Mucosa of descending colon (tissue), 3 donors: Measurements from ENCODE around the gene AKR1C2. TPM values are rescaled to one million over a fixed set of nuclear protein-coding genes. Genes with fewer than 3 reads are reported as not detected.
"Not testable (repeated sequence)": the region's sequence is repeated elsewhere in the genome, so short reads cannot be mapped to it uniquely, and the experiment has no call there.

Experiments
- ATAC-seq: fragments of 200-7000 bp; cut with Tn5 transposase; one replicate; pipeline ENCODE4 v1.9.1; 2020; ENCODE audit warnings: mild to moderate bottlenecking, moderate library complexity
- DNase-seq, 3 donors: peaks; one replicate each; pipeline ENCODE4 v3.0.0-alpha.2; 2020
- H3K36me3 ChIP-seq: fragments of 200-600 bp; one replicate; pipeline ENCODE4 v1.8.0; 2021; ENCODE audit warnings: low read depth, mild to moderate bottlenecking
- H3K4me1 ChIP-seq: fragments of 200-600 bp; one replicate; pipeline ENCODE4 v1.8.0; 2021; ENCODE audit warnings: low read depth, mild to moderate bottlenecking
- H3K4me3 ChIP-seq: fragments of 200-600 bp; one replicate; pipeline ENCODE4 v1.8.0; 2021; ENCODE audit warnings: mild to moderate bottlenecking
- H3K9me3 ChIP-seq: fragments of 200-600 bp; one replicate; pipeline ENCODE4 v1.8.0; 2021; ENCODE audit warnings: mild to moderate bottlenecking
- CTCF ChIP-seq: fragments of 200-600 bp; IDR thresholded peaks from one replicate; pipeline ENCODE4 v1.8.0; 2022; ENCODE audit warnings: antibody characterized with exemption, mild to moderate bottlenecking
- intact Hi-C, 2 donors: fragments of 100-400 bp; cut with DNase I in 1 of 2; cut with micrococcal nuclease in 1 of 2; formaldehyde crosslinking; loops; one replicate each; pipeline versions ENCODE4 v1.11.0 to v1.11.1; 2022; cut with DNase I, micrococcal nuclease
- total RNA-seq, 3 donors: library from RNA; stranded (reverse); fragmentation: NEBNext Ultra II Directional in 2 of 3; extraction: Animal tissue kit (Norgen Biotek cat#: 25700) in 2 of 3; gene quantifications; one replicate each; pipeline versions ENCODE4 v1.2.1 to v1.2.4, GENCODE V29; 2021 to 2023
- donor health status: DM: no; HTN: no; CAD: no; lungs with moderate emphysema.
- donor health status: DM: no; HTN: no; CAD: no.
- donor health status: DM: no; HTN: yes; CAD: no.

AKR1C2 gene
- total RNA-seq, 3 donors from 2014 or later: 19.5 to 39.7 (median 20.0) TPM

DNA sequence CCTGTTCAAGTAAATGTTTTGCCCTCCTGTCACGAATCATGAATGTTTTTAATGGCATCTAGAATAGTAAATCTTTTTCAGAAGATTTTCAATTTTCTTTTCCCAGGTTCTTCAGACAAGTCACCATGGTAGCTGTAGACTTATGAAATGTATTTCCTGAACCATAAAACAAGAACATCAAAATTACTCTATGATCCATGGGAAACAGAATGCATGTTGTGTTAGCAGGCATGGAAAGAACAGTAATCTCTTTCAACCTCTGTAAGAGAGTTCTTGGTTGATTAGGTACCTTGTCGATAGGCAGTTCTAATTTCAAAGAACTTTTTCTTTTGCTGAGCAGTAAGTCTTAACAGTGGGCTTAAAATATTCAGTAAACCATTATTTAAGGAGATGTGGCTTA is 22.9 kb downstream of the AKR1C2 start:
- no peak for DNase-seq
- Histone ChIP-seq H3K4me3 (no peak overlapping the region), H3K9me3 (no peaks in the 10 kb centered on the region), H3K36me3 (no peaks in the 10 kb centered on the region), H3K4me1 (peaks cover 10% of the 10 kb centered on the region)
- no peak for ATAC-seq
- TF ChIP-seq CTCF: no peak
- intact Hi-C loops: no loop called here

DNA sequence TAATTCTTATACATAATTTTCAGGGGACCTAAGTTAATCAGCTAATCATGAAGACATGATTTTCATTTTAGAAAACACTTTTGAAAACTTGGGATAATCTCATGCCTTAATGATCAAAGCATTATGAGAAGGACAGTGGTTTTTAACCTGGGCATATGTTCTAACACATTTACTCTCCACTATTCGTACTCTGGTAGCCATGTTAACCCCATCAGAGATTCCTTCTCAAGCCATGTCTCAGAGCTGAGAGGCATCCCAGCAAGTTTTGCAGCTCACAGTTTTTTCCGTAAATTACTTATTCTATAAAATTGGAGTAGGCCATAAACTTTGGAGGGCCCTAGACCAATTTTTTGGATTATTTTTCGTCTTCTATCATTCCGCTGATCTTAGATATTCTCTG is 24.8 kb downstream of the AKR1C2 start:
- intact Hi-C loops: no loop called here
- TF ChIP-seq CTCF: no peak
- DNase-seq (no peak), ATAC-seq (no peak)
- no peaks in the 10 kb centered on the region for H3K9me3 ChIP-seq
- no peaks in the 10 kb centered on the region for H3K36me3 ChIP-seq
- peaks cover 10% of the 10 kb centered on the region for H3K4me1 ChIP-seq
- H3K4me3 ChIP-seq: no peak overlapping the region

DNA sequence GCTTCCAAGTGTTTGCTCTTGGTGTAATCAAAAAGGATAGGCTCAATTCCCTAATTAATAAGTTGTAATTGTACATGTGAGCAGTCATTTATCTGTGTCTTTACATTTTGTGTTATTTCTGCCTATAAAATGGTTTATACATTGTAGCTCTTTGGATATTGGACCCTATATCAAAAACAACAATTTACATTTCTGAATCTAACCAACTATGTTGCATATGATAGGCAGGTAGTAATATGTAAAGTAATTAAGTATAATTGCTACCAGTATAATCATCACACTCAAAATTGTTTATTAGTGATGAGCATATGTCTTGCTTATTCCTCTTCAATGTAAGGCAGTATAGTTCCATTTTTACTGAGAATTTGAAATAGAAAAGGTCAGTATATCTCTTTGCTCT is 26.6 kb downstream of the AKR1C2 start:
- intact Hi-C loops: no loop called here
- Histone ChIP-seq H3K9me3 (no peaks in the 10 kb centered on the region), H3K4me3 (no peak overlapping the region), H3K4me1 (peaks cover 10% of the 10 kb centered on the region), H3K36me3 (no peaks in the 10 kb centered on the region)
- TF ChIP-seq CTCF: no peak
- ATAC-seq: no peak
- DNase-seq: no peak

GRCh38 chr10:4974400-4974799 is 29.3 kb downstream of the AKR1C2 start:
- H3K4me3 ChIP-seq, ATAC-seq, DNase-seq, H3K9me3 ChIP-seq, H3K36me3 ChIP-seq, H3K4me1 ChIP-seq, intact Hi-C loops: not testable (repeated sequence)

DNA sequence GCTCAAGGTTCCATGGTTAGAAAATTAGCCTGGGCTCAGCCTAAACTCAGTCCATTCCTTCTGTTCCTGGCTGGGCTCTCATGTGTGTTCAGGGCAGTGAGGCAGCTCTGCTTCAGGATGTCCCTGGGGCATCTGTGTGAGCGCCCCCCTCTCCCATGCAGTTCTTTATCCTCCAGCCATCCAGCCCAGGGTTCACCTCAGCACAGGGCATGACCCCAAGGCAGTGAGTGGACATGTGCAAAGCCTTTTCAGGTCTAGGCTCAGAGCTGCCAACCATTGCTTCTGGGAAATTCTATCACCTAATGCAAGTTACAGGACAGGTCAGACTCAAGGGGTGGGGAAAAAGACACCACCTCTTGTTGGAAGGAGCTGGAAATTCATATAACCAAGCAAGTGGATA is 30.4 kb downstream of the AKR1C2 start:
- H3K9me3 ChIP-seq, H3K4me1 ChIP-seq, H3K36me3 ChIP-seq, DNase-seq, H3K4me3 ChIP-seq, intact Hi-C loops, ATAC-seq: not testable (repeated sequence)

DNA sequence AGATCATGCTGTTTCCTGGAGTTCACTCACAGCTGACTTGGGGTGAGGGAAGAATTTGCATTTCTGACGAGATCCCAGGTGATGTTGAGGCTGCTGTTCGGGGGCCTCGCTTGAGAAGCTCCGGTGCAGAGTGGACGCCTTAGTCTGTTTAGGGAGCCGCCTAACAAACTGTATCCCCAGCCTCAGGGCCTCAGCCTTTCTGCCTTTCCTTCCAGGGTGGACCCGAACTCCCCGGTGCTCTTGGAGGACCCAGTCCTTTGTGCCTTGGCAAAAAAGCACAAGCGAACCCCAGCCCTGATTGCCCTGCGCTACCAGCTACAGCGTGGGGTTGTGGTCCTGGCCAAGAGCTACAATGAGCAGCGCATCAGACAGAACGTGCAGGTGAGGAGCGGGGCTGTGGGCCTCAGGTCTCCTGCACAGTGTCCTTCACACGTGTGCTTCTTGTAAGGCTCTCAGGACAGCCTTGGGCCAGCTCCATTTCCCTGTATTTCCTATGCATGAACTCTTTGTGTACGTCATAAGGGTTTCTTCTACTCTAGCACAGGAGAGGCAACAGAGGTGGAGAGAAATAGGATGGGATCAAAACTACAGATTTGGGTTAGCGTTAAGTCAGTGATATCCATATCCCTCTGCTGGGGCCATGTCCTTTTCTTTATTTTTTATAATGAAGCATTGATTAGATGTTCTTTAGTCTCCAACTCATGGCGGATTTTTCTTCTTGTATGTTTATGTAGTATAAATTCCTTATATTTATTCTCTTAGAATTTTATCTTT is 31.1 kb downstream of the AKR1C2 start:
- ATAC-seq, intact Hi-C loops, H3K36me3 ChIP-seq, H3K4me3 ChIP-seq, DNase-seq, H3K9me3 ChIP-seq, H3K4me1 ChIP-seq: not testable (repeated sequence)

GRCh38 chr10:4970362-4970761 is 33.3 kb downstream of the AKR1C2 start:
- H3K36me3 ChIP-seq, ATAC-seq, DNase-seq, intact Hi-C loops, H3K4me3 ChIP-seq, H3K4me1 ChIP-seq, H3K9me3 ChIP-seq: not testable (repeated sequence)

DNA sequence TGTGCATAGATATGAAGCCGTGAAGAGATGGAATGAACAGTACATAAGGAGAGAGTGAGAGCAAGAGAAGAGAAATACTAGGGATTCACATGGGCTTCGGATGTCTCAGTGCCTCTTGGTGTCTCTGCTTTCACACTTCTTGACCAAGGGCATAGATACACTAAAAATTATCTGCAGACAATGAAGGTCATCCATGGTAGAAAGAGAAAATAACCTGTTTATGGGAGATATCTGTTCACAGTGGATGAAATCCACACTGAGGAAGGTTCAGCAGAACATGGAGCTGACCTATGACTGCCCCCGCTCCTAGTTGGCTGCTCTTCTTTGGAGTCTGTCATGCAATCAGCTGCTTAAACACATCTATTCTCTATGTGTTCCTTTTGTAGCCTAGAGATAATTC is 34.4 kb downstream of the AKR1C2 start:
- H3K9me3 ChIP-seq, H3K4me1 ChIP-seq, H3K4me3 ChIP-seq, H3K36me3 ChIP-seq, intact Hi-C loops, ATAC-seq, DNase-seq: not testable (repeated sequence)

DNA sequence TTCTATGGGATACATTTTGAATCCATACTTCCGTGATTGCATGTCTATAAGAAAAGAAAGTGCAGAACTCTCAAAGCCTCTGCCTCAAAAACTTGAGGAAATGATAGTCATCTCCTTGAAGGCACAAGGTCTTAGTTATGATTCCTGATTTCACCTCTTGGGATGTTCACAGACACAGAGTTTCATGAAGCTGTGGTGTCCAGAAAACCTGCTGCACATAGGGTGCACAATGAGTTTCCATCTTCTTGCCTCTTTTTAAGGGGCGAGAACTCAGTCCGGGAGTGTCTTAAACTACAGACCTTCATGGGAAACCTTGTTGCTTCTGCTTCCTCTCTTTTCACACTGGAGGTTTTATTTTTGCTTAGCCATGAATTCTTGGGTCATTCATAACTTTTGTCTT is 36.5 kb downstream of the AKR1C2 start:
- DNase-seq, H3K9me3 ChIP-seq, ATAC-seq, intact Hi-C loops, H3K4me3 ChIP-seq, H3K36me3 ChIP-seq, H3K4me1 ChIP-seq: not testable (repeated sequence)

DNA sequence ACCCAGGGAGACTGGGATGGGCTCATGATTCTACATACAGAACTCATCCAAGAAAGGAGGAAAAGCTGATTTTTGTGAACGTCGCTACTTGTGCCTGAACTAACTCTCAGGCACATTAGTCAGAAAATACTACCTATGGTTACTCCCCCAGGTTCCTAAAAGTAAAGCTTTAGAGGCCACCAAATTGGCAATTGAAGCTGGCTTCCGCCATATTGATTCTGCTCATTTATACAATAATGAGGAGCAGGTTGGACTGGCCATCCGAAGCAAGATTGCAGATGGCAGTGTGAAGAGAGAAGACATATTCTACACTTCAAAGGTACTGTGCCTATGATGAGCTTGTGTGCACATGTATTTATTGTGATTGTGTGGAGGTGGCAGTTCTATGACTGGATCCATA is 37.9 kb downstream of the AKR1C2 start:
- intact Hi-C loops, H3K4me3 ChIP-seq, H3K4me1 ChIP-seq, H3K36me3 ChIP-seq, H3K9me3 ChIP-seq, ATAC-seq, DNase-seq: not testable (repeated sequence)

GRCh38 chr10:4963815-4964154 is 39.9 kb downstream of the AKR1C2 start:
- DNase-seq, H3K4me3 ChIP-seq, intact Hi-C loops, H3K4me1 ChIP-seq, ATAC-seq, H3K9me3 ChIP-seq, H3K36me3 ChIP-seq: not testable (repeated sequence)
